ENCODE data around the gene GPR153. TPM values are rescaled to one million over a fixed set of nuclear protein-coding genes. Genes with fewer than 3 reads are reported as not detected.

Gene GPR153
- total RNA-seq, 1 donor, result 4.0 TPM

- peaks cover 15% of the 10 kb centered on the region for H3K27me3 ChIP-seq (ENCODE audit: insufficient read depth, low read length)
- H3K27ac ChIP-seq (ENCODE audit: low read depth, low read length), result no peak overlapping the region
- DNase-seq (ENCODE audit: insufficient read length, low spot score, missing footprints), result peak; percentile 50
- H3K79me2 ChIP-seq (ENCODE audit: insufficient read depth, low read length), result no peaks in the 10 kb centered on the region
- H3K36me3 ChIP-seq (ENCODE audit: insufficient read depth, low read length), result no peaks in the 10 kb centered on the region
- H4K20me1 ChIP-seq (ENCODE audit: insufficient read depth, low read length), result peaks cover 7% of the 10 kb centered on the region
- H3K4me3 ChIP-seq (ENCODE audit: insufficient read depth, low read length), result no peak overlapping the region
- H3K4me1 ChIP-seq (ENCODE audit: insufficient read depth, low read length), result no peaks in the 10 kb centered on the region
- H3K4me2 ChIP-seq (ENCODE audit: insufficient read depth, low read length), result no peak overlapping the region
- H2AFZ ChIP-seq (ENCODE audit: low read length), result no peak overlapping the region
- no peaks in the 10 kb centered on the region for H3K9me3 ChIP-seq (ENCODE audit: low read depth, low read length)
- no peak for TF ChIP-seq CTCF (IDR thresholded peaks at IDR 0.05; ENCODE audit: extremely low read depth, low read depth, low read length)
Observed at GRCh38 chr1:6251681-6252373, 9.1 kb downstream of the GPR153 start.

GRCh38 chr1:6251233-6251632, 9.7 kb downstream of the GPR153 start:
- Histone ChIP-seq H3K4me3 (ENCODE audit: insufficient read depth, low read length) (no peak overlapping the region), H3K27ac (ENCODE audit: low read depth, low read length) (no peak overlapping the region), H3K36me3 (ENCODE audit: insufficient read depth, low read length) (no peaks in the 10 kb centered on the region), H3K4me2 (ENCODE audit: insufficient read depth, low read length) (no peak overlapping the region), H4K20me1 (ENCODE audit: insufficient read depth, low read length) (peaks cover 10% of the 10 kb centered on the region), H3K27me3 (ENCODE audit: insufficient read depth, low read length) (peaks cover 16% of the 10 kb centered on the region), H2AFZ (ENCODE audit: low read length) (no peak overlapping the region), H3K9me3 (ENCODE audit: low read depth, low read length) (no peaks in the 10 kb centered on the region), H3K79me2 (ENCODE audit: insufficient read depth, low read length) (no peaks in the 10 kb centered on the region), H3K4me1 (ENCODE audit: insufficient read depth, low read length) (peaks cover 4% of the 10 kb centered on the region)
- TF ChIP-seq CTCF (IDR thresholded peaks at IDR 0.05; ENCODE audit: extremely low read depth, low read depth, low read length), result no peak
- DNase-seq (ENCODE audit: insufficient read length, low spot score, missing footprints), result peak; percentile 88

GRCh38 chr1:6249739-6250689, 10.9 kb downstream of the GPR153 start:
- peaks cover 4% of the 10 kb centered on the region for H3K4me1 ChIP-seq (ENCODE audit: insufficient read depth, low read length)
- H3K27me3 ChIP-seq (ENCODE audit: insufficient read depth, low read length), result peaks cover 23% of the 10 kb centered on the region
- no peak overlapping the region for H3K4me2 ChIP-seq (ENCODE audit: insufficient read depth, low read length)
- peak; percentile 90 for DNase-seq (ENCODE audit: insufficient read length, low spot score, missing footprints)
- H3K9me3 ChIP-seq (ENCODE audit: low read depth, low read length), result no peaks in the 10 kb centered on the region
- H3K4me3 ChIP-seq (ENCODE audit: insufficient read depth, low read length), result no peak overlapping the region
- no peak overlapping the region for H3K27ac ChIP-seq (ENCODE audit: low read depth, low read length)
- no peak overlapping the region for H2AFZ ChIP-seq (ENCODE audit: low read length)
- no peaks in the 10 kb centered on the region for H3K36me3 ChIP-seq (ENCODE audit: insufficient read depth, low read length)
- no peaks in the 10 kb centered on the region for H3K79me2 ChIP-seq (ENCODE audit: insufficient read depth, low read length)
- TF ChIP-seq CTCF (IDR thresholded peaks at IDR 0.05; ENCODE audit: extremely low read depth, low read depth, low read length), result no peak
- peaks cover 10% of the 10 kb centered on the region for H4K20me1 ChIP-seq (ENCODE audit: insufficient read depth, low read length)

All from osteoblast (primary cell).